Fibroblast of pulmonary artery (primary cell): ENCODE measurements around the gene TAC1.

Experiments used
- DNase-seq: peaks from one replicate; pipeline ENCODE4 v3.0.0-alpha.2; 2010; ENCODE audit warnings: low read depth
- H3K4me3 ChIP-seq: replicated peaks from 2 replicates; pipeline ENCODE4 v1.5.1; 2011; ENCODE audit warnings: low read depth, mild to moderate bottlenecking, control low read depth, low read length, moderate library complexity
- TF ChIP-seq, protein P1 (sequence below): IDR thresholded peaks from 2 replicates; pipeline ENCODE4 v1.5.1; 2011; ENCODE audit warnings: mild to moderate bottlenecking, control low read depth, low read length, inconsistent platforms; ENCODE audit errors: missing control alignments

The TAC1 gene

DNA sequence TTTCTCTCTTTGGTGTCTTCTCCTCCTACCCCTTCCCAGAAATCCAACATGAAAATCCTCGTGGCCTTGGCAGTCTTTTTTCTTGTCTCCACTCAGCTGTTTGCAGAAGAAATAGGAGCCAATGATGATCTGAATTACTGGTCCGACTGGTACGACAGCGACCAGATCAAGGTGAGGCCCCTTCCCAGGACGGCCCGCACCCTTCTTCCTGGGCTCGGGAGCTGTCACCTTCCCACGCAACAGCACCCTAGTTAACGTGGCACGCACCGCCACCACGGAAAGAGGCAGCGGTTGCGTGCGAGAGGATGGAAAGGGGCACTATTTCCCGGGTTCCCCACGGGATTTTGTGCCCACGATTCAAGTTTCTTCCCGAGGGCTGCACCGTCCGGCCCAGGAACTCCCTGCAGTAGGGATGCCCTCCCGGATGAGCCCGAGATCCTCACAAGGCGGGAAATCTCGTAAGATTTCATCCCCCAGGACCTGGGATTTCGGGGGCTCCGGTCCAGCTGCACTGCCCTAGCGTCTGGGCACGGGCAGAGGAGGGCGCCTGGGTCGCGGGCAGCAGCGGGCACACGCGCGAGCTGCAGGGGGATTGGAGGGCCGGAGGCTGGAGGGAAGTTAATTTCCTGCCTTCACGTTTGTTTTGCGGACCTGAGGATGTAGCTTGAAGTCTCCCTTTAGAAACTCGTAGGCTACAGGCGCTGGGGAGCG lies 834 bp downstream of the TAC1 start:
- TF ChIP-seq, protein P1, sequence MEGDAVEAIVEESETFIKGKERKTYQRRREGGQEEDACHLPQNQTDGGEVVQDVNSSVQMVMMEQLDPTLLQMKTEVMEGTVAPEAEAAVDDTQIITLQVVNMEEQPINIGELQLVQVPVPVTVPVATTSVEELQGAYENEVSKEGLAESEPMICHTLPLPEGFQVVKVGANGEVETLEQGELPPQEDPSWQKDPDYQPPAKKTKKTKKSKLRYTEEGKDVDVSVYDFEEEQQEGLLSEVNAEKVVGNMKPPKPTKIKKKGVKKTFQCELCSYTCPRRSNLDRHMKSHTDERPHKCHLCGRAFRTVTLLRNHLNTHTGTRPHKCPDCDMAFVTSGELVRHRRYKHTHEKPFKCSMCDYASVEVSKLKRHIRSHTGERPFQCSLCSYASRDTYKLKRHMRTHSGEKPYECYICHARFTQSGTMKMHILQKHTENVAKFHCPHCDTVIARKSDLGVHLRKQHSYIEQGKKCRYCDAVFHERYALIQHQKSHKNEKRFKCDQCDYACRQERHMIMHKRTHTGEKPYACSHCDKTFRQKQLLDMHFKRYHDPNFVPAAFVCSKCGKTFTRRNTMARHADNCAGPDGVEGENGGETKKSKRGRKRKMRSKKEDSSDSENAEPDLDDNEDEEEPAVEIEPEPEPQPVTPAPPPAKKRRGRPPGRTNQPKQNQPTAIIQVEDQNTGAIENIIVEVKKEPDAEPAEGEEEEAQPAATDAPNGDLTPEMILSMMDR = no peak
- H3K4me3 ChIP-seq = no peak overlapping the region
- DNase-seq = no peak

DNA sequence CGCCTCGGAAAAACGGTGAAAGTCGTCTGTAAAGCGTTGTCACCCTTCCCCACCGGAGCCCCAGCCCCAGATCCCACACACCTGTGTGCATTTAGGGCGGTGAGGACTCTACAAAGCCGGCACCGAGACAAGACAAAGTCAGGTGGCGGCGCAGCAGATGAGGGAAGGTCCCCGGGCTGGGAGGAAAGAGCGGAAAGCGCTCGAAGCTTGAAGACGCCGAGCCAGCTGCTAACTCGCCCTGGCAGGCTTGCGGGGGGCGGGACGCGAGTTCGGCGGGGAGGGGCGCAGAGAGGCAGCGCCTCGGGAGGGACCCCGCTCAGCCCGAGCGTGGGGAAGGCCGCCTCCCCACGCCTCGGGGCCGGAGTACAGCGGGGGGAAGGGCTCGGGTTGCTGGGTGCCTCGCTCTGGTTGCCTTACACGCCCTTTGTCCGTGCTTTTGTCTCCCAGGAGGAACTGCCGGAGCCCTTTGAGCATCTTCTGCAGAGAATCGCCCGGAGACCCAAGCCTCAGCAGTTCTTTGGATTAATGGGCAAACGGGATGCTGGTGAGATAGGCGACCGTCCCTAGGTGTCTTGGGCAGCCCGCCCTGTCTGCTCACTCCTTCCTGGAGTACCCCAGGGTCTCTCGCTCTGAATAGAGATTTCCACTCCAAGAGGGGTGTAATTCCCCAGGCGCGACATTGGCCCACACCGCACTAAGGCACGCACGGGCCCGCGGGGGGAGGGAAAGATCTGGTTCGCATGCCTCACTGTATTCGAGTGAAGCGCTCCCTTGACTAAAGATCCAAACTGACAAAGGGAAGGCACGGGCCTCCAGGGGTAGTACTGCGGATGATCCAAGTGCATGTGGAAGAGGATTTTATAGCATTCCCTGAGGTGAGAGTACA lies 1.6 kb downstream of the TAC1 start:
- no peak overlapping the region for H3K4me3 ChIP-seq

DNA sequence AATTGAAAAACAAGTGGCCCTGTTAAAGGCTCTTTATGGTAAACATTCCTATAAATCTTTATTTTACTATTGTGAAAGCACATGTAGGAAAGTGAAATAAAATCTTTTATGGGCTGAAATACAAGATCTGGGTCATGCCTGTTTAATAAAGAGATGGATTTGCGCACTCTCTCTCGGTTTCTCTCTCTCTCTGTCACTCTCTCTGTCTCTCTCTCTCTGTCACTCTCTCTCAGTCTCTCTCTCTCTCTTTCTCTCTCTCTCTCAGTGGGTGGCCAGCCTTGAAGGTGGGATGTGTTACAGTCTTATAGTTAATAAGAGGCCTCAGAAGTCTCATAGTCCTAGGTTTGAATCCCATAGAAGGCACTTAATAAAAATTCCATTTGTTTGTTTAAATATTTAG lies 2.4 kb downstream of the TAC1 start:
- no peak for DNase-seq
- no peak overlapping the region for H3K4me3 ChIP-seq
- TF ChIP-seq, protein P1 = no peak

More for the DNA sequence above, 1.6 kb downstream of the TAC1 start:
- no peak for DNase-seq
- TF ChIP-seq, protein P1 = no peak

DNA sequence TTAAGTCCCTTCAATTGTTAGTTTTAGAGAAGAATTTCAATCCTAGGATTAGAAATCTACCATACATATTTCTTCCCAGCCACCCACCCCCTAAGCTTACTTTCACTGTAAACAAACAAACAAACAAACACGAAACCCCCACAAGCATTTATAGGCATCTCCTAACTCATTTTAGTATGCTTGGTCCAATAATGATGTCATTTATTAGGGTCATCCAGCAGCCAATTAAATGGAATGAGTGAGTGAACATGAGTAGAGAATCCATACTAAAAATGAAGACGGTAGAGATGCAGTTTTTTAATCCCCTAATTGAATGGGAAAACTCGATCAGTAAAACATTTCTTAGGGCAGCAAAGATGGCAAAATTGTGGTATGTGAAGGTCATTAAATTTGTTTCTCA lies 3.2 kb downstream of the TAC1 start:
- TF ChIP-seq, protein P1 = no peak
- no peak overlapping the region for H3K4me3 ChIP-seq
- no peak for DNase-seq

DNA sequence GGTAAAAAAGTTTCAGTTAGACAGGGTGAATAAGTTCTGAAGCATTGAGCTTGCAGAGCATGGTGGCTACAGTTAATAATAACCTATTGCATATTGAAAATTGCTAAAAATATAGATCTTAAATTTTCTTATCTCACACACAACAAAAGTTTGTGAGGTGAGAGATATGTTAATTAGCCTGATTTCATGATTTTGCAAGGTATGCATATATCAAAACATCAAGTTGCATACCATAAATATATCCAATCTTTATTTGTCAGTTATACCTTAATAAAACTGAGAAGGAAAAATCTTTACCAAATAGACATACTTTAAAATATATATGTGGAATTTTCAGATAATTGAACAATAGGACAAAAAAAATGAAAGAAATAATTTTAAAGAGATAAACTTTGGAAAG lies 16.6 kb downstream of the TAC1 start:
- DNase-seq = no peak
- no peak overlapping the region for H3K4me3 ChIP-seq
- TF ChIP-seq, protein P1 = no peak

DNA sequence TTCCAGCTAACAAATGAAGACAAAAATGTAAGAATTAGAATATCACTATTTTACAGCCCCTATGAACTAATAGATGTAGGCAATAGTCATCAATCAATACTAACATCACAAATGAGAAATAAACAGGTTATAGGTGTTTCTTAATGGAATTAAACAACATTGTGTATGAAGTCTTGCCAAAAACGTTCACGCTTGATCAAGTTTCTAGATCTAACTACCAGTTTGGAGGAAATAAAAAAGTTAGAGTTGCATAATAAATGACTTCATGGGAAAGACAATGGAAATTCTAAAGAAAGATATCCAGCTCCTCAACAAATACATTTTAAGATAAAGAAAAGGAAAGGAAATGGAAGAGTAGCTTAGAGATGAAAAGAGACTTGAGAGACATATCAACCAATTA lies 19.7 kb downstream of the TAC1 start:
- no peak overlapping the region for H3K4me3 ChIP-seq
- DNase-seq = no peak
- TF ChIP-seq, protein P1 = no peak
